HG03196 (cell line): ENCODE measurements around the gene PACSIN2.
A peak's percentile ranks its signal among the peaks of the same experiment; 100 is the strongest.
"Not testable (repeated sequence)": the region's sequence is repeated elsewhere in the genome, so short reads cannot be mapped to it uniquely, and the experiment has no call there.

Experiments used
- ATAC-seq: cut with Tn5 transposase; IDR thresholded peaks from one replicate; pipeline ENCODE4 v1.9.1; 2021; ENCODE audit not compliant: unreplicated experiment

Gene PACSIN2

DNA sequence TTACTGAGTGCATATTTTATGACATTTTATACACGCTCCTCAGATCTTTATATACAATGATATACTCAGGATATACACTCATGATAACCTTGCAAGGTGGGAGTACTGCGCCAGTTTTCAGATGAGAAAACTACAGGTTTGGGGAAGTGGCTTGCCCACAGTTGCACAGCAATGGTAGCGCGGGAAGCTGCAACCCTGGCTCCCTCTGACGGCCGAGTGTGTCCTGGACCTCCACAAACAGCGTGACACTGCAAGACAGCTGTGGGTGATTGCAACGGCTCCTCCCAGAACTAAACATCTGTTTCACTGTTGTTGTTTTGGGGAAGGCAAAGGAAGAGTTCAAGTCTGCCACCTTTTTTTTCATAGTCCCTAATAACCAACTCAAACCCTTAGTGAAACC, 47.0 kb downstream of the PACSIN2 start:
- ATAC-seq, result no peak

DNA sequence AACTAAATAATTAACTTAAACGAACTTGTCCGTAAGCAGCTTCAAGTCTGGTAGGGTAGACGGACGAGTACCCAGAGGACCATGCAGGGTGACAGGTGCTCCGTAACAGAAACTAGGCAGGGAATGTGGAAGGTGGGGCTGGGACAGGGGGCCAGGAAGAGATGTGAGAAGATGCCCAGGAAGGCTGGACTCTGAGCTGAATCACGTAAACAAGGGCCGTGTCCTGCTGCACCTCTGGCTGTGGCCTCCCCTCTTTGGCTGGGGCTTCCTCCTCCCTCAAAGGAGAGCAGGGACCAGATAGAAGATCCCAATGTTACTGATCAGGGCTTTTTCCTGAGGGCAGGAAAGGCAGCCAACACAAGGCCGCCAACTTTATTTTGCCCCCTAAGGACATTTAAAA, 47.9 kb downstream of the PACSIN2 start:
- no peak for ATAC-seq

DNA sequence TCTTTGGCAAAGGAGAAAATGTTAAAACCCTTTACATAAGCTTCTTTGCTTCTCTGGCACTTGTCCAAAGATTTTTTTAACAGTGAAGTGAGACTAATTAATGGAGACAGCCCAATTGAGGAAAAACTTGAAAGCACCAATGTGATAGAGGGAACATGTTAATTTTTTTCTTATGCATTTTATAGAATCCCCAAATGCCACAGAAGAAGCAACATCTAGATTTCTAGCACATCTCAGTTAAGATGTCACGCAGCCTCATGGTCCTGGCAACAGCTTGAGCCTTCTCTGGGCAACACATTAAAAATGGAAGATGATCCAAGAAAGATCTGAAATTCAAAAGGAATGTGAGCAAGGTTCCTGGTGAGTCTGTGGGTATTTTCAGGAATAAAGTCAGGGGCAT, 48.5 kb downstream of the PACSIN2 start:
- no peak for ATAC-seq

- ATAC-seq, result peak; percentile 56
Observed at GRCh38 chr22:42964994-42965699, 49.8 kb downstream of the PACSIN2 start.

- ATAC-seq, result no peak
Observed at GRCh38 chr22:42963231-42963595, 51.7 kb downstream of the PACSIN2 start.

DNA sequence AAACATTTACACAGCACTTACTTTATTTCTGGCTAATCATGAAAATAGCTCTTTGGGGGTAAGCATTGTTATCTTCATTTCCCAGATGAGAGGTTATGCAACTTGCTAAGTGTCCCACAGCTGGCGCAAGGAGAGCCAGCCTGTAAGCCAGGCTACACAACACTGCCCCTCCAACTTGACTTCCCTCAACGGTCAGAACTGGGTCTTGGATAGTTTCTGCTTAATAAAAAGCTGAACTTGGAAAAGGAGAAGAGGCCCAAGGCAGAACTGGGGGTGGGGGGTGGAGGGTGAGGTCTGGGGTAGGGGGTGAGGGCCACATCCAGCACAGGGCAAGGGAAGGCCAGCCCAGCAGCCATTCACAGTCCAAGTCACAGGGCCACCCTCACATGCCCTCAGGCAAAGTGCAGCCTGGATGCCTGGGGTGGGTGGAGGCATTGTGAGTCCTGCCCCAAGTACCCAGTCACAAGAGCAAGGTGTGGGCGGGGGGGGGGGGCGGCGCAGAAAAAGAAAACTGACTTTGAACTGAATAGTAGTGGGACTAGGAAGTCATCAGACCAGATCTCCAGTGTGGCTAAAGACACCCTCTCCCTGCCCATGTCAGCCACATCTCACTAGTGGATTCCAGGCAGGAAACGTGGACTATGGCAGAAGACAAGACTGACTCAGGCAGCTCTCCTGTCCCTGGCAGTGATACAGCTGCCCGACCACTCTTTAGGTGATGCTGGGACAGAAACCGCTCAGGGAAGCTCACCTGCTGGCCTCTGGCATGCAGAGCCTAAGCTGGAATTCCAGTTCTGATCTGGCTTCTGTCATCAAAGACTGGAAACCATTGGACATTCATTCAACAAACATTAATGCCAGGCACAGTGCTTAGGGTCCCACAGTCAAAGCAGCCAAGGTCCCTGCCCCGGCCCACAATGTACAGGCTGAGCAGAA, 52.4 kb downstream of the PACSIN2 start:
- no peak for ATAC-seq

DNA sequence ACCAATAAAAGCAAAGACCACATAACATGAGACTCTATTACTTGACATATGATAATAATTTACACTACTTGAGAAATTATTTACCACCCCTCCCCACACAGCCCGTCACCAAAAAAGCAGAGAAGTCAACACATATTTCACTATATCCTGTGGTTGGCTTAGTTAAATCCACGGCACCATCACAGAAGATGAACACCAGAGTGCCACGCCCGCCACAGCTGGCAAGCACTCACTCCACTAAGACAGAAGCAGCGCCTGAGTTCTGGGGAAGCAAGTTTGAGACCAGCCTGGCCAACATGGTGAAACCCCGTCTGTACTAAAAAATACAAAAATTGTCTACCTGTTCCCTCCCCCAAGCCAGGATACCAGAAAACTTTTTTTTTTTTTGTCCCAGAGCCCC, 53.1 kb downstream of the PACSIN2 start:
- no peak for ATAC-seq

- not testable (repeated sequence) for ATAC-seq
Observed at GRCh38 chr22:42961400-42961690, 53.6 kb downstream of the PACSIN2 start.

GRCh38 chr22:42960531-42961399, 54.2 kb downstream of the PACSIN2 start:
- no peak for ATAC-seq

DNA sequence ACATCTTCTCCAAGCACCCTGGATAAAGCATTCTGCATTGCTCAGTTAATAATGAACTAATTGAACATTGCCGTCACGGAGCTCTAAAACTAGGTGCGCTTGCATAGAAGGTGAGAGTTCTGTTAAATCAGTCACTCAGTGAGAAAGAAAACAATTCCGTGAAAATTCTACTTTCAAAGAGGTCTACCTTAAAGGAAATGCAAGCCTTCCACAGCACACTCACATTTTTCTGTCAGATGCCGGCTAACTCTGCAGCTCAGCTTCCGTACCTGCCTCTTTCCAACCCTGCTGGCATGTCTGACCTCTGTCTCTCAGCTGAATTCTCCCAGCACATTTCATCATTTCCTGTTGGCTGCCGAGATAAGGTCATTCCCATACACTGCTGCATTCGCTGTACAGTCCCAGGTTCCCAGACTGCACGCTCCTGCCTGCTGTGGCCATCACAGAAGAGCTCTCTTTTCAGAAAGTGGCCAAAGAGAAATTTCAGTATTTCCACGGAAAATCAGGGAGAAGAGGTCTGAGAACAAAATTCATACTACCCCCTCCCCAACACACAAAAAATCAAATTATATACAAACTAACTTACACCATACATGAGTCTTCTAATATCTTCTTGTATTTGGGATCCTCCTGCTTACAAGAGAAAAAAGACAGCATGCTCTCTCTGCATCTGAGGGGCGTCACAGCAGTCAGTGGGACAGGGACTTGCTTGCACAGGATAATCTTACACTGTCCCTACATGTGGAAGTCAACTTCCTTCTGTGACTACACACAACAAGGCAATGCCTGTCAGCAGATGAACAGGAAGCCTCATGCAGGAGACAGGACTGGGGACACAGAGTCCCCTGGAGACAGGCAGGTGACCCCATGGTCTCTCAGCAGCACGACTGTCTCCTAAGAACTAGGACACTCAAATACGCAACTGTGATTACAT, 55.1 kb downstream of the PACSIN2 start:
- no peak for ATAC-seq

DNA sequence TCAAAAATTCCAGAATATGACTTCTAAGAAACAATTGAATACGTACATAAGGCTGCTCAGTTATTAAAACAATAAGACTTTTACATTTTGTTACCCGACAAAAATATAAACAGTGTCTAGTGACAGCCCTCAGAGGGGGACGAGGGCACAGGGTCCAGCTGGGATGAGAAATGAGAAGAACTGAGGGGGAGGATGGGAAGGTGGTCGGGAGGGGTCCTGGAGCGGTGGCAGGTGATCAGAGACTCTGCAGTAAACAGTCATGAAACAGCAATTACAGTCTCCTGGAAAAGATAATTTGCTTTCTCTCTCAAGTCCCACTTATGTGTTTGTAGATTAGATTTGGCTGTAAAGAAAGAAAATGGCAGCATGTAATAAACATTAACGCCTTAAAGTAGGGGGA, 56.0 kb downstream of the PACSIN2 start:
- no peak for ATAC-seq

- no peak for ATAC-seq
Observed at GRCh38 chr22:42957958-42958357, 57.0 kb downstream of the PACSIN2 start.

- ATAC-seq, result no peak
Observed at GRCh38 chr22:42957544-42957943, 57.4 kb downstream of the PACSIN2 start.

- no peak for ATAC-seq
Observed at GRCh38 chr22:42955848-42956247, 59.1 kb downstream of the PACSIN2 start.

DNA sequence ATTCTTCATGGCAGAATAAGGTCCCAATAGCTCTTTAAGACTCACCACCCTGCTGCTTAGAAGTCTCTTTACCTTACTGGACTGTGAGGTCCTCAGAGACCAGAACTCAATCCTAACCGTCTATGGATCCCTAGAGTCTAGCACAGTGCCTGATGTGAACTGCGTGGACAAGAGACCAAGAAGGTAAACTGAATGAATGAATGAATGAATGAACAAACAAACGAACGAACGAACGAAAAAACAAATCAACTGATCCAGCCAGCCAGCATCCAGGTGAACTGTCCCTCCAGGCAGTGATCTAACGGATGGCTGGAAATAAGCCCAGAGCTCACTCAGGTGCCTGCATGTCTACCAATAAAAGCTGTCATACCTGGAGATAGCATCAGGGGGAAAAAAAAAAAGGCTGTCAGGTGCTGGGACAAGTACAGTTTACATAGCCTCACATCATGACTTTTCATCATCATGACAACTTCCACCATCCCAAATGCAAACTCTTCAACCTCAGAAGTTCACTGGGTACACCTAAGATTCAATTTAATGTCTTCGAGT, 59.8 kb downstream of the PACSIN2 start:
- no peak for ATAC-seq

- not testable (repeated sequence) for ATAC-seq
Observed at GRCh38 chr22:42953751-42954150, 61.2 kb downstream of the PACSIN2 start.

DNA sequence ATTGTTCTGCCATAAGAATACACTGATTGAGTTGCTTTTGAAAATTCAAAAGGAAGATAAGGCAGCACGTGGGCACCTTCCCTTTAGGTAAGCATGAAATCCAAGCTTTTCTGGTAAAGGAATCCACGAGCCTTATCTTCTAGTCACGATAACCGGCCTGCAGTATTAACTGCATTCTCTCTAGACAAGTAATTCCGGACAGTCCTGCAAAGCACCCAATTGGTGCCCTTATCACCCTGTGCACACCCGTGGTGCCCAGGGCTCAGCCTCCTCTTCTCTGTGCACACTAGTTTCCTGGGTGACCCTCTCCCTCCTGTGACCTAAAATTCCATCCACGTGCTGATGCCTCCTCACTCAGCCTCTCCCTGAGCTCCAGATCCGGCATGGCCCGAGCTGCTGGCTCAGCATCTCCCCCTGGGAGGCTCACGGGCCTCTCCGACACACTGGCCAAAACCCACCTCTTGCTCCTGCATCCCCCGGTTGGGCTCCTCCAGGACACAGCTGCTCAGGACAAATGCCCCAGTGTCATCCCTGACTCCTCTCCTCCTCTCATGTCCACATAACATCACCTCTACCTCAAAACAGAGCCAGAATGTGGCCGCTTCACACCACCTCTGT, 63.7 kb downstream of the PACSIN2 start:
- ATAC-seq, result no peak

DNA sequence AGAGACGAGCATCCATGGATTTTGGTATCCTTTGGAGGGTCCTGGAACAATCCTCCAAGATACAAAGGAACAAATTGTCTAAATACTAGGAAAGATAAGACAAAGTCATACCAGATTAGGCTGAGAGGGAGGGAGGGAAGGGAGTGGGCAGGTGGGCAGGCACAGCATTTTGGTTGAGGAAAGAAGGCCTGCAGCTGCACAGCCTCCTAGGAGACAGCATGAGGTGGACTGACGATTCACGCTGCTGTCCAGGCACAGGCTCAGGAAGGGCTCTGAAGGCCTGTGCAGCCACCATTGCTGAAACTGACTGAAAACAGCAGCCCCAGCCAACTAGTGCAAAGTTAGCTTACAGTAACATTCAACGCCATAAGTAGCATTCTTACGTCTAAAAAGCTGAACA, 64.7 kb downstream of the PACSIN2 start:
- no peak for ATAC-seq

GRCh38 chr22:42949159-42949558, 65.8 kb downstream of the PACSIN2 start:
- no peak for ATAC-seq

- ATAC-seq, result no peak
Observed at GRCh38 chr22:42948294-42948693, 66.7 kb downstream of the PACSIN2 start.
